HTR-8/SVneo (cell line): ENCODE data around the gene FBLN2.
A peak's percentile ranks its signal among the peaks of the same experiment; 100 is the strongest.
"Not testable (repeated sequence)": the region's sequence is repeated elsewhere in the genome, so short reads cannot be mapped to it uniquely, and the experiment has no call there.

ENCODE experiments used
- DNase-seq: peaks from one replicate; pipeline ENCODE4 v3.0.0; 2011; ENCODE audit warnings: low spot score, mixed read lengths; ENCODE audit not compliant: insufficient read length
- FAIRE-seq: peaks from 2 replicates; lab custom pipeline; 2011; peaks lifted over from hg19 to GRCh38; lab: Jason Lieb, UNC

The FBLN2 gene

GRCh38 chr3:13548696-13549622 is at the start of gene FBLN2:
Gene FBLN2 (plus strand): TSS chr3:13549125. CDS start chr3:13570356, 21,231 bp downstream.
- DNase-seq (no peak), FAIRE-seq (no peak)

GRCh38 chr3:13499246-13499645 is 49.7 kb upstream of the FBLN2 start:
- DNase-seq, FAIRE-seq: not testable (repeated sequence)

GRCh38 chr3:13500133-13500885 is 48.6 kb upstream of the FBLN2 start:
- FAIRE-seq (no peak), DNase-seq (peak; percentile 59)

GRCh38 chr3:13501056-13501455 is 47.9 kb upstream of the FBLN2 start:
- FAIRE-seq = no peak
- DNase-seq = no peak

GRCh38 chr3:13501521-13501920 is 47.4 kb upstream of the FBLN2 start:
- DNase-seq = no peak
- FAIRE-seq = no peak

- DNase-seq = no peak
- no peak for FAIRE-seq
Measured at GRCh38 chr3:13501958-13502790, 46.8 kb upstream of the FBLN2 start.

- FAIRE-seq = no peak
- DNase-seq = no peak
Measured at GRCh38 chr3:13502791-13503060, 46.2 kb upstream of the FBLN2 start.

GRCh38 chr3:13504161-13504831 is 44.6 kb upstream of the FBLN2 start:
- DNase-seq = peak; percentile 60
- FAIRE-seq = peak; percentile 69

GRCh38 chr3:13505147-13506130 is 43.5 kb upstream of the FBLN2 start:
- DNase-seq (no peak), FAIRE-seq (no peak)

GRCh38 chr3:13506239-13506638 is 42.7 kb upstream of the FBLN2 start:
- no peak for DNase-seq
- no peak for FAIRE-seq

- FAIRE-seq (no peak), DNase-seq (no peak)
Measured at GRCh38 chr3:13506680-13507079, 42.2 kb upstream of the FBLN2 start.

- FAIRE-seq (peak; percentile 20), DNase-seq (no peak)
Measured at GRCh38 chr3:13507247-13507569, 41.7 kb upstream of the FBLN2 start.

- DNase-seq = peak; percentile 47
- peak; percentile 73 for FAIRE-seq
Measured at GRCh38 chr3:13507570-13508339, 41.2 kb upstream of the FBLN2 start.

GRCh38 chr3:13508496-13508895 is 40.4 kb upstream of the FBLN2 start:
- DNase-seq = no peak
- no peak for FAIRE-seq

- DNase-seq = no peak
- FAIRE-seq = no peak
Measured at GRCh38 chr3:13509059-13509815, 39.7 kb upstream of the FBLN2 start.

GRCh38 chr3:13509816-13510192 is 39.1 kb upstream of the FBLN2 start:
- no peak for FAIRE-seq
- no peak for DNase-seq

GRCh38 chr3:13512451-13512850 is 36.5 kb upstream of the FBLN2 start:
- no peak for DNase-seq

More at GRCh38 chr3:13512451-13512850, 36.5 kb upstream of the FBLN2 start:
- FAIRE-seq = no peak
